Endothelial cell of umbilical vein (primary cell): Measurements from ENCODE around the gene SAXO1. TPM values are rescaled to one million over a fixed set of nuclear protein-coding genes. Genes with fewer than 3 reads are reported as not detected.

Source experiments
- BruUV-seq: library from RNA; stranded (reverse); fragments of 400-500 nt; replicated peaks from 2 replicates; lab custom pipeline; 2021; lab: Mats Ljungman, UMichigan
- CTCF ChIA-PET: fragments of 300-600, 350-600 bp; sonication (Branson Sonifier 250); formaldehyde crosslinking; loops from one replicate; lab custom pipeline; 2021; ENCODE audit warnings: antibody characterized with exemption, inconsistent platforms; lab: Charles Lee
- POLR2A ChIA-PET: fragments of 300-600, 350-600 bp; sonication (Branson Sonifier 250); formaldehyde crosslinking; loops from one replicate; lab custom pipeline; 2021; ENCODE audit warnings: antibody characterized with exemption, inconsistent platforms; lab: Charles Lee
- DNase-seq: peaks from one replicate; pipeline ENCODE4 v3.0.0-alpha.2; 2011; ENCODE audit warnings: low read depth, low spot score
- FAIRE-seq: peaks from 2 replicates; lab custom pipeline; 2011; peaks lifted over from hg19 to GRCh38; lab: Jason Lieb, UNC
- H2AFZ ChIP-seq: 2 replicates; pipeline ENCODE4 v1.6.0; 2012; ENCODE audit warnings: low read depth, low read length, control low read depth, inconsistent platforms
- H3K27ac ChIP-seq: 2 replicates; pipeline ENCODE4 v1.5.1; 2011; ENCODE audit warnings: low read depth, mild to moderate bottlenecking, control low read depth, low read length, moderate library complexity; ENCODE audit not compliant: insufficient read depth
- H3K27me3 ChIP-seq, 2 experiments: 2 replicates each; pipeline versions ENCODE4 v1.6.0 to v1.6.1; 2011; ENCODE audit warnings: low read length in 2 of 2, mixed read lengths in 1 of 2; ENCODE audit not compliant: control insufficient read depth in 2 of 2, insufficient read depth in 2 of 2
- H3K36me3 ChIP-seq, 2 experiments: 2 replicates in 1 of 2; 3 replicates in 1 of 2; pipeline ENCODE4 v1.5.1; 2011; ENCODE audit warnings: low read length in 2 of 2, mild to moderate bottlenecking in 1 of 2, moderate library complexity in 1 of 2; ENCODE audit not compliant: control insufficient read depth in 2 of 2, insufficient read depth in 2 of 2; ENCODE audit errors: extremely low read depth in 1 of 2
- H3K4me1 ChIP-seq: 3 replicates; pipeline ENCODE4 v1.5.1; 2011; ENCODE audit warnings: mild to moderate bottlenecking, low read length; ENCODE audit not compliant: control insufficient read depth, insufficient read depth; ENCODE audit errors: extremely low read depth
- H3K4me2 ChIP-seq: 2 replicates; pipeline ENCODE4 v1.6.1; 2011; ENCODE audit warnings: low read length, control low read depth, mixed read lengths; ENCODE audit not compliant: insufficient read depth
- H3K4me3 ChIP-seq, 3 experiments: fragments of 200-600 bp in 1 of 3; sonication (generic), shearing (Covaris generic) in 1 of 3; replicated peaks in 1 of 3; 2 replicates each; pipeline ENCODE4 v1.5.1; 2011 to 2016; ENCODE audit warnings: control low read depth in 3 of 3, low read length in 3 of 3, mild to moderate bottlenecking in 2 of 3, inconsistent platforms in 1 of 3, low read depth in 1 of 3, moderate library complexity in 1 of 3; ENCODE audit not compliant: insufficient read depth in 1 of 3
- H3K79me2 ChIP-seq: 2 replicates; pipeline ENCODE4 v1.6.0; 2012; ENCODE audit warnings: low read length, inconsistent platforms; ENCODE audit not compliant: control insufficient read depth, insufficient read depth
- H3K9ac ChIP-seq: replicated peaks from 2 replicates; pipeline ENCODE3; 2011; ENCODE audit warnings: low read length, control low read depth; ENCODE audit not compliant: insufficient read depth; ENCODE audit errors: extremely low read depth
- H3K9me1 ChIP-seq: replicated peaks from 3 replicates; pipeline ENCODE4 v1.6.0; 2011; ENCODE audit warnings: mild to moderate bottlenecking, low read length; ENCODE audit not compliant: control insufficient read depth, insufficient read depth; ENCODE audit errors: extremely low read depth
- H3K9me3 ChIP-seq: replicated peaks from 2 replicates; pipeline ENCODE4 v1.5.1; 2012; ENCODE audit warnings: low read length, inconsistent platforms; ENCODE audit not compliant: control insufficient read depth, insufficient read depth
- H4K20me1 ChIP-seq: replicated peaks from 2 replicates; pipeline ENCODE3; 2011; ENCODE audit warnings: mild to moderate bottlenecking, low read length; ENCODE audit not compliant: control insufficient read depth, insufficient read depth; ENCODE audit errors: extremely low read depth
- CTCF ChIP-seq, 2 donors: IDR thresholded peaks; 1 replicate in 1 of 2; 2 replicates in 1 of 2; pipeline ENCODE4 v1.5.1; 2011; ENCODE audit warnings: low read length in 2 of 2, mild to moderate bottlenecking in 2 of 2, moderate library complexity in 2 of 2, control low read depth in 1 of 2, inconsistent platforms in 1 of 2, low read depth in 1 of 2; ENCODE audit not compliant: insufficient read depth in 1 of 2; ENCODE audit errors: extremely low read depth in 1 of 2
- EZH2 ChIP-seq: IDR thresholded peaks from 2 replicates; pipeline ENCODE4 v1.6.1; 2012; ENCODE audit warnings: borderline replicate concordance, low read depth, mild to moderate bottlenecking, moderate library complexity, low read length, inconsistent platforms; ENCODE audit not compliant: severe bottlenecking
- FOS ChIP-seq: IDR thresholded peaks from 2 replicates; pipeline ENCODE4 v1.6.1; 2011; ENCODE audit warnings: mild to moderate bottlenecking, low read length, moderate library complexity, borderline replicate concordance; ENCODE audit not compliant: insufficient read depth
- GATA2 ChIP-seq: IDR thresholded peaks from 2 replicates; pipeline ENCODE4 v1.7.0; 2011; ENCODE audit warnings: low read depth, mild to moderate bottlenecking, moderate library complexity, mixed read lengths, low read length; ENCODE audit not compliant: insufficient read length, insufficient read depth
- JUN ChIP-seq: IDR thresholded peaks from 2 replicates; pipeline ENCODE4 v1.6.1; 2011; ENCODE audit warnings: borderline replicate concordance, low read depth; ENCODE audit not compliant: insufficient read length, insufficient read depth
- MAX ChIP-seq: IDR thresholded peaks from 2 replicates; pipeline ENCODE4 v1.6.1; 2011; ENCODE audit not compliant: insufficient read depth, insufficient read length
- MYC ChIP-seq: IDR thresholded peaks from one replicate; pipeline ENCODE4 v1.6.1; 2011; ENCODE audit warnings: mild to moderate bottlenecking, low read depth, low read length
- POLR2A ChIP-seq: IDR thresholded peaks from 2 replicates; pipeline ENCODE4 v1.6.1; 2012; ENCODE audit warnings: low read depth, mild to moderate bottlenecking, control low read depth, low read length
- POLR2AphosphoS5 ChIP-seq: IDR thresholded peaks from 2 replicates; pipeline ENCODE4 v1.6.1; 2012; ENCODE audit warnings: low read depth, mild to moderate bottlenecking, control low read depth, low read length, moderate library complexity; ENCODE audit not compliant: insufficient read depth
- dilution Hi-C: fragments of 300-500 bp; cut with MboI; formaldehyde crosslinking; loops from one replicate; pipeline ENCODE4 v1.15.0; 2019; ENCODE audit warnings: low sequenced_read_pairs; ENCODE audit not compliant: extremely low pct_ligation_motif_present
- intact Hi-C: fragments of 100-400 bp; cut with micrococcal nuclease; formaldehyde crosslinking; loops from one replicate; pipeline ENCODE4 v1.10.0; 2022
- polyA plus RNA-seq, 4 experiments: library from polyadenylated mRNA; depleted of rRNA in 3 of 4; stranded (reverse) in 3 of 4; unstranded in 1 of 4; fragments of >200 nt; gene quantifications; 2 replicates each; pipeline versions ENCODE4 v1.2.1 to v1.2.3, GENCODE V29; 2011 to 2012; ENCODE audit warnings: missing spikeins in 1 of 4
- total RNA-seq: library from RNA; stranded (reverse); gene quantifications from 2 replicates; pipeline ENCODE4 v1.2.3, GENCODE V29; 2021

SAXO1 gene
- total and polyA plus RNA-seq, 2 donors (not counting 3 experiments of a cell fraction or from before 2014, with no cell fraction given) = not detected

- Histone ChIP-seq H3K9me3 (no peaks in the 10 kb centered on the region), H4K20me1 (no peaks in the 10 kb centered on the region), H3K9me1 (no peaks in the 10 kb centered on the region), H3K4me3 (no peak overlapping the region), H2AFZ (no peak overlapping the region), H3K27ac (no peak overlapping the region), H3K9ac (no peak overlapping the region), H3K4me2 (no peak overlapping the region), H3K79me2 (no peaks in the 10 kb centered on the region), H3K36me3 (no peaks in the 10 kb centered on the region), H3K4me1 (no peaks in the 10 kb centered on the region), H3K27me3 (no peaks in the 10 kb centered on the region)
- POLR2A ChIA-PET = no interaction called here
- intact Hi-C loops = no loop called here
- no TSS peak for BruUV-seq
- dilution Hi-C loops = no loop called here
- FAIRE-seq (no peak), DNase-seq (no peak)
- CTCF ChIA-PET = no interaction called here
- no peak for TF ChIP-seq MAX
- no peak for TF ChIP-seq FOS
- TF ChIP-seq EZH2 = no peak
- no peak for TF ChIP-seq POLR2A
- no peak for TF ChIP-seq GATA2
- TF ChIP-seq JUN = no peak
- TF ChIP-seq POLR2AphosphoS5 = no peak
- TF ChIP-seq CTCF (IDR thresholded peaks at IDR 0.05; ENCODE audit: extremely low read depth in 1 of 2, insufficient read depth in 1 of 2, low read depth in 1 of 2, low read length in 2 of 2) = no peak
- TF ChIP-seq MYC = no peak
Observed at GRCh38 chr9:18888290-18888689, 144.7 kb downstream of the SAXO1 start.
